ENCODE results near the gene XRCC4. TPM values are rescaled to one million over a fixed set of nuclear protein-coding genes. Genes with fewer than 3 reads are reported as not detected.

The XRCC4 gene
- total RNA-seq, 1 donor, result 8.0 TPM

DNA sequence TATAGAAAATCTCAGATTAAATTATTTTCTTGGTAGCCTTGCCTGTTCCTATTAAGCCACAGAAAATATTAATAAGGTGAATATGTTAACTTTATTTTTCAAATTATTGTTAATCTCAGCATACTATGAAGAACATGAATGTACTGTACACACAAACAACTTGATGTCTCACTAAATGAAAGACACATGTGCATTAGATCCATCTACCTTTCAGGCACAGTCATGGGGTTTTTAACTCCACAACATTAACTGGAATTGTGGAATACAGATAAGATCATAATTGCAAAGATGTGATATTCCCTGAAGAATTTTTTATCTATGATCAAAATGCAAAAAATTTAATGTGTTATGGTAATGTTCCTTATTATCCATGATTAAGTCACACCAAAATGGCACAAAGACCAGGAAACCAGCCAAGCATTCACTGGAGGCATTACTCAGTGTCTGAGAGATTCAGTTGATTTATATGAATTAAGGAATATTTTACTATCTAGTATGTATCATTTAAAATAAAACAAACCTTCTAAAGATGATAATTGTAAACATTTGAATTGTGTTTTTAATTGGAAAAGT, 244.2 kb downstream of the XRCC4 start:
- Histone ChIP-seq H3K4me2 (ENCODE audit: insufficient read depth, low read length) (peak overlapping the region; percentile 36), H3K27ac (ENCODE audit: low read depth, low read length) (no peak overlapping the region), H3K9me3 (ENCODE audit: low read depth, low read length) (no peaks in the 10 kb centered on the region), H2AFZ (ENCODE audit: low read length) (no peak overlapping the region), H4K20me1 (ENCODE audit: insufficient read depth, low read length) (no peaks in the 10 kb centered on the region), H3K4me1 (ENCODE audit: insufficient read depth, low read length) (peaks cover 13% of the 10 kb centered on the region), H3K79me2 (ENCODE audit: insufficient read depth, low read length) (no peaks in the 10 kb centered on the region), H3K36me3 (ENCODE audit: insufficient read depth, low read length) (no peaks in the 10 kb centered on the region), H3K4me3 (ENCODE audit: insufficient read depth, low read length) (no peak overlapping the region), H3K27me3 (ENCODE audit: insufficient read depth, low read length) (no peaks in the 10 kb centered on the region)
- TF ChIP-seq, protein P1, sequence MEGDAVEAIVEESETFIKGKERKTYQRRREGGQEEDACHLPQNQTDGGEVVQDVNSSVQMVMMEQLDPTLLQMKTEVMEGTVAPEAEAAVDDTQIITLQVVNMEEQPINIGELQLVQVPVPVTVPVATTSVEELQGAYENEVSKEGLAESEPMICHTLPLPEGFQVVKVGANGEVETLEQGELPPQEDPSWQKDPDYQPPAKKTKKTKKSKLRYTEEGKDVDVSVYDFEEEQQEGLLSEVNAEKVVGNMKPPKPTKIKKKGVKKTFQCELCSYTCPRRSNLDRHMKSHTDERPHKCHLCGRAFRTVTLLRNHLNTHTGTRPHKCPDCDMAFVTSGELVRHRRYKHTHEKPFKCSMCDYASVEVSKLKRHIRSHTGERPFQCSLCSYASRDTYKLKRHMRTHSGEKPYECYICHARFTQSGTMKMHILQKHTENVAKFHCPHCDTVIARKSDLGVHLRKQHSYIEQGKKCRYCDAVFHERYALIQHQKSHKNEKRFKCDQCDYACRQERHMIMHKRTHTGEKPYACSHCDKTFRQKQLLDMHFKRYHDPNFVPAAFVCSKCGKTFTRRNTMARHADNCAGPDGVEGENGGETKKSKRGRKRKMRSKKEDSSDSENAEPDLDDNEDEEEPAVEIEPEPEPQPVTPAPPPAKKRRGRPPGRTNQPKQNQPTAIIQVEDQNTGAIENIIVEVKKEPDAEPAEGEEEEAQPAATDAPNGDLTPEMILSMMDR (IDR thresholded peaks at IDR 0.05; ENCODE audit: extremely low read depth, low read depth, low read length), result no peak
- no peak for DNase-seq (ENCODE audit: insufficient read length, low spot score, missing footprints)

DNA sequence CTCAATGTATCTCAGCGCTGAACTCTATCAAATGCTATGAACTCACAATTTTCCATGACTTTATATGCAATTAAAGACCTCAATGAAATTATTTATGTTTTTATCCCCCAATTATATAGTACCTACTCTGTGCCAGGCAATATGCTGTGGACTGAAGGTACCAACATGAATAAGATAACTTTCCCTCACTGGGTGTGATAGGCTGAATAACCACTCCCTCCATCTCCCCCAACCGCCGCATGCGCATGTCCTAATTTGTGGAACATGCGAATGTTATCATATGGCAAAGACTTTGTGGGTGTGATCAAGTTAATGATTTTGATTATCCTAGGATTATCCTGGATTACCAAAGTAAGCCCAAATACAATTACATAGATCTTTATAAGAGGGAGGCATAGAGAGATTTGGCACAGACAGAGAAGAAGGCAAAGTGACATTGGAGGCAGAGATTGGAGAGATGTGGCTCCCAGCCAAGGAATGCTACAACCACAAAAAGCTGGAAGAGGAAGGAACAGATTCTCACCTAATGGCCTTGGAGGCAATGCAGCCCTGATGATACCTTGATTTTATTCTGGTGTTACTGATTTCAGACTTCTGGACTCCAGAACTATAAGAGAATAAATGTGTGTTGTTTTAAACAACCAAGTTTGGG, 245.1 kb downstream of the XRCC4 start:
- TF ChIP-seq, protein P1 (IDR thresholded peaks at IDR 0.05; ENCODE audit: extremely low read depth, low read depth, low read length), result no peak
- no peaks in the 10 kb centered on the region for H3K27me3 ChIP-seq (ENCODE audit: insufficient read depth, low read length)
- peaks cover 13% of the 10 kb centered on the region for H3K4me1 ChIP-seq (ENCODE audit: insufficient read depth, low read length)
- H3K79me2 ChIP-seq (ENCODE audit: insufficient read depth, low read length), result no peaks in the 10 kb centered on the region
- no peaks in the 10 kb centered on the region for H3K9me3 ChIP-seq (ENCODE audit: low read depth, low read length)
- H3K4me3 ChIP-seq (ENCODE audit: insufficient read depth, low read length), result no peak overlapping the region
- no peak overlapping the region for H3K4me2 ChIP-seq (ENCODE audit: insufficient read depth, low read length)
- H3K27ac ChIP-seq (ENCODE audit: low read depth, low read length), result no peak overlapping the region
- no peaks in the 10 kb centered on the region for H4K20me1 ChIP-seq (ENCODE audit: insufficient read depth, low read length)
- no peak for DNase-seq (ENCODE audit: insufficient read length, low spot score, missing footprints)
- H3K36me3 ChIP-seq (ENCODE audit: insufficient read depth, low read length), result no peaks in the 10 kb centered on the region
- no peak overlapping the region for H2AFZ ChIP-seq (ENCODE audit: low read length)

DNA sequence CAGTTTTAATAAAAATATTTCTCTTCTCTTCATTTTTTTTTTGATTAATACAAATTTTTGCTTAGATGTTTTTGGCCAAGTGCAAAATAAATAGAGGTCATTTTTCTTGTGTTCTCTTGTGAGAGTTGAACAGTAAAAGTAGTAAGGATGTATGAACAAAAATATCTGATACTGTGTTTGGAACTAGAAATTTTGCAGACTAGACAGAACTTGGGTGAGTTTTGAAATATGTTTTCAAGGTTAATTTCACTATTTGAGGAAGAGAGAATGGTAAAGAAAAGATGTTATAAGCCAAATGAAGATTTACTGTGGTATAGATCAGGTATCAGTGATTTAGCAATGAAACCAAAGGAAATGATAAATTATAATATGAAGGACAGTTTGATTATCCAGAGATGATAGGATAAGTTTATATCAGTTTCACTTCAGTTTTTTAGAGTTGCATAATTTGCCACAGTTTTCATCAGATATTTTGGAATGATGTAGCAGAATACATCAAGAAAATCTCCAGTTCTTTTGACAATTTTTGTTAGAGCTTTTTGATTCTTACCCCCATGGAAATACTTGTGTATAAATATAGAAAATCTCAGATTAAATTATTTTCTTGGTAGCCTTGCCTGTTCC, 246.3 kb downstream of the XRCC4 start:
- Histone ChIP-seq H3K9me3 (ENCODE audit: low read depth, low read length) (no peaks in the 10 kb centered on the region), H3K4me3 (ENCODE audit: insufficient read depth, low read length) (no peak overlapping the region), H3K27me3 (ENCODE audit: insufficient read depth, low read length) (no peaks in the 10 kb centered on the region), H3K4me1 (ENCODE audit: insufficient read depth, low read length) (peaks cover 13% of the 10 kb centered on the region), H3K79me2 (ENCODE audit: insufficient read depth, low read length) (no peaks in the 10 kb centered on the region), H3K4me2 (ENCODE audit: insufficient read depth, low read length) (no peak overlapping the region), H2AFZ (ENCODE audit: low read length) (no peak overlapping the region), H3K36me3 (ENCODE audit: insufficient read depth, low read length) (no peaks in the 10 kb centered on the region), H4K20me1 (ENCODE audit: insufficient read depth, low read length) (no peaks in the 10 kb centered on the region), H3K27ac (ENCODE audit: low read depth, low read length) (no peak overlapping the region)
- no peak for DNase-seq (ENCODE audit: insufficient read length, low spot score, missing footprints)
- TF ChIP-seq, protein P1 (IDR thresholded peaks at IDR 0.05; ENCODE audit: extremely low read depth, low read depth, low read length), result no peak

DNA sequence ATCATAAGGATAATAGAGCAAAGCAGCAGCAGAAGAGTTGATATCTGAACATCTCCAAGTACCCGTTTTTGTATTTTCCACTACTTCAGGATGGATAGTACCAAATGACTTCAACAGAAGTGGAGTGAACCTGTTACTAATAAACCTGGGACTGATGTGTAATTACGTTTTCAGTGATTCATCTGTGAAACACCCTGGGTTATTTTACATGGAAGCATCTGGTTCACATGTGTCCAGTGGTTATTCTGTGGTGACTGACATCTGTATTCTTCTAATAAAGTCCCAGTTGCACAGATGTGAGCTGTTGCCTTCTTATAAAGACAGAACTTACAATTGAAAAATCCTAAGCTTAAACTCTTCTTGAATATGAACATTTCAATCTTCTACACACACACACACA, 254.5 kb downstream of the XRCC4 start:
- no peak overlapping the region for H3K27ac ChIP-seq (ENCODE audit: low read depth, low read length)
- H3K36me3 ChIP-seq (ENCODE audit: insufficient read depth, low read length), result no peaks in the 10 kb centered on the region
- no peak overlapping the region for H3K4me2 ChIP-seq (ENCODE audit: insufficient read depth, low read length)
- H4K20me1 ChIP-seq (ENCODE audit: insufficient read depth, low read length), result no peaks in the 10 kb centered on the region
- H3K79me2 ChIP-seq (ENCODE audit: insufficient read depth, low read length), result no peaks in the 10 kb centered on the region
- no peak for DNase-seq (ENCODE audit: insufficient read length, low spot score, missing footprints)
- no peak overlapping the region for H2AFZ ChIP-seq (ENCODE audit: low read length)
- H3K4me1 ChIP-seq (ENCODE audit: insufficient read depth, low read length), result no peaks in the 10 kb centered on the region
- H3K4me3 ChIP-seq (ENCODE audit: insufficient read depth, low read length), result no peak overlapping the region
- no peaks in the 10 kb centered on the region for H3K27me3 ChIP-seq (ENCODE audit: insufficient read depth, low read length)
- TF ChIP-seq, protein P1 (IDR thresholded peaks at IDR 0.05; ENCODE audit: extremely low read depth, low read depth, low read length), result no peak
- H3K9me3 ChIP-seq (ENCODE audit: low read depth, low read length), result no peaks in the 10 kb centered on the region
